ENCODE measurements around the gene CSH2. TPM values are rescaled to one million over a fixed set of nuclear protein-coding genes. Genes with fewer than 3 reads are reported as not detected.
A peak's percentile ranks its signal among the peaks of the same experiment; 100 is the strongest.
"Not testable (repeated sequence)": the region's sequence is repeated elsewhere in the genome, so short reads cannot be mapped to it uniquely, and the experiment has no call there.

CSH2 gene
- total and polyA plus RNA-seq, 12 donors = not detected

- DNase-seq (peak; percentile 14 to 36), ATAC-seq (peak in 6 of 8 donors; percentile 38 to 78 (median 48))
- H3K9me3 ChIP-seq; H3K4me1 ChIP-seq; H3K27ac ChIP-seq; intact Hi-C loops (cut with DNase I); H3K4me3 ChIP-seq; H3K27me3 ChIP-seq; H3K36me3 ChIP-seq: not testable (repeated sequence)
- WGBS, 2 donors = 43 to 49% methylated on average over 11 of the region's 11 CpGs
- peak in 4 of 9 donors; percentile 21 to 45 (median 32) for TF ChIP-seq CTCF (IDR thresholded peaks at IDR 0.05)
These were observed 7.9 kb upstream of the CSH2 start for GRCh38 chr17:63881337-63881736.

- no peaks in the 10 kb centered on the region for H3K9me3 ChIP-seq
- intact Hi-C loops (cut with DNase I) = no loop called here
- no peaks in the 10 kb centered on the region for H3K36me3 ChIP-seq
These were observed 7.2 kb upstream of the CSH2 start for GRCh38 chr17:63880706-63881105.

GRCh38 chr17:63878413-63878812 lies 4.9 kb upstream of the CSH2 start:
- intact Hi-C loops (cut with DNase I); H3K27ac ChIP-seq; H3K36me3 ChIP-seq; H3K4me3 ChIP-seq; DNase-seq; ATAC-seq; H3K27me3 ChIP-seq; H3K9me3 ChIP-seq; H3K4me1 ChIP-seq: not testable (repeated sequence)
- 87 to 88% methylated on average over 9 of the region's 9 CpGs for WGBS, 2 donors

More at GRCh38 chr17:63880706-63881105, 7.2 kb upstream of the CSH2 start:
- ATAC-seq (no peak), DNase-seq (no peak)
- Histone ChIP-seq H3K4me3 (no peak overlapping the region), H3K27me3 (peaks cover 0 to 6% (median 0%) of the 10 kb centered on the region in 7 donors), H3K4me1 (peaks cover 0 to 7% (median 0%) of the 10 kb centered on the region in 9 donors), H3K27ac (no peak overlapping the region)
- WGBS, 2 donors = 81 to 82% methylated on average over 12 of the region's 12 CpGs
- TF ChIP-seq CTCF (IDR thresholded peaks at IDR 0.05) = no peak

- intact Hi-C loops (cut with DNase I); H3K27me3 ChIP-seq; H3K4me3 ChIP-seq; DNase-seq; H3K27ac ChIP-seq; ATAC-seq; H3K36me3 ChIP-seq; H3K4me1 ChIP-seq; H3K9me3 ChIP-seq: not testable (repeated sequence)
- 78 to 87% methylated on average over 6 of the region's 6 CpGs for WGBS, 2 donors
These were observed 1.2 kb upstream of the CSH2 start for GRCh38 chr17:63874693-63875092.

- H3K4me3 ChIP-seq; intact Hi-C loops (cut with DNase I); H3K27ac ChIP-seq; ATAC-seq; DNase-seq; H3K36me3 ChIP-seq; H3K27me3 ChIP-seq; H3K9me3 ChIP-seq; H3K4me1 ChIP-seq: not testable (repeated sequence)
- WGBS, 2 donors = 68% methylated on average over 6 of the region's 8 CpGs
These were observed 667 bp upstream of the CSH2 start for GRCh38 chr17:63874061-63874626.

- H3K27ac ChIP-seq; intact Hi-C loops (cut with DNase I); H3K9me3 ChIP-seq; H3K4me1 ChIP-seq; H3K27me3 ChIP-seq; DNase-seq; H3K4me3 ChIP-seq; ATAC-seq; H3K36me3 ChIP-seq: not testable (repeated sequence)
- 89 to 96% methylated on average over 9 to 15 of the region's 15 CpGs for WGBS, 2 donors
These were observed 1.7 kb downstream of the CSH2 start for GRCh38 chr17:63871646-63872365.

GRCh38 chr17:63870292-63870665 lies 3.2 kb downstream of the CSH2 start:
- H3K27me3 ChIP-seq; H3K27ac ChIP-seq; H3K4me1 ChIP-seq; H3K9me3 ChIP-seq; H3K36me3 ChIP-seq; H3K4me3 ChIP-seq; intact Hi-C loops (cut with DNase I); DNase-seq; ATAC-seq: not testable (repeated sequence)
- 89% methylated on average over 4 of the region's 4 CpGs for WGBS, 2 donors
